GM12865 (cell line): ENCODE measurements around the gene BMPER.

ENCODE experiments used
- DNase-seq: peaks from one replicate; pipeline ENCODE4 v3.0.0; 2010; ENCODE audit warnings: low read depth
- H3K4me3 ChIP-seq: 2 replicates; pipeline ENCODE4 v1.5.1; 2011; ENCODE audit warnings: mild to moderate bottlenecking, low read depth, low read length, control low read depth
- CTCF ChIP-seq: IDR thresholded peaks from 2 replicates; pipeline ENCODE4 v1.5.1; 2011; ENCODE audit warnings: low read length, control low read depth, low read depth, inconsistent platforms; ENCODE audit not compliant: insufficient read depth; ENCODE audit errors: missing control alignments

BMPER gene

GRCh38 chr7:34080513-34080912, 175.2 kb downstream of the BMPER start:
- no peak for DNase-seq
- no peak overlapping the region for H3K4me3 ChIP-seq
- no peak for TF ChIP-seq CTCF

DNA sequence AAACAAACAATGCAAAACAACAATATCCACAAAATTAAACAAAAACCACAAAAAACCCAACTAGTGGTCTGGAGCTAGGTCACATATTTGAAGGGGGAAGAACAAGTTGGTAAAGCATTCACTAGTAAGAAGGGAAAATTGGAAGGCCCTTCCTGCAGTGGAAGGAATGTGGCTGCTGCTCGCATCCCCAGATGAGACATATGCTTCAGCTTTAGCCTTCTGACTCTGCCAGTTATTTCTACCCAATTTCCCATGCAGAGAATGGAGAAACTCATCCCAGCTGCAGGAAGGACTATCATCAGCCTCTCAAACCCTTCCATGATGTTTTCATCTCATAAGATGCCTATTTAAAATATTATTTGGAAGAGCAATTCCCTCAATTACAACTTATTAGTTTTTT, 176.6 kb downstream of the BMPER start:
- no peak for DNase-seq

GRCh38 chr7:34083440-34083839, 178.1 kb downstream of the BMPER start:
- no peak overlapping the region for H3K4me3 ChIP-seq
- no peak for TF ChIP-seq CTCF
- DNase-seq = no peak

More for the DNA sequence above, 176.6 kb downstream of the BMPER start:
- TF ChIP-seq CTCF = no peak
- no peak overlapping the region for H3K4me3 ChIP-seq

GRCh38 chr7:34084651-34085050, 179.3 kb downstream of the BMPER start:
- no peak for DNase-seq
- no peak for TF ChIP-seq CTCF

DNA sequence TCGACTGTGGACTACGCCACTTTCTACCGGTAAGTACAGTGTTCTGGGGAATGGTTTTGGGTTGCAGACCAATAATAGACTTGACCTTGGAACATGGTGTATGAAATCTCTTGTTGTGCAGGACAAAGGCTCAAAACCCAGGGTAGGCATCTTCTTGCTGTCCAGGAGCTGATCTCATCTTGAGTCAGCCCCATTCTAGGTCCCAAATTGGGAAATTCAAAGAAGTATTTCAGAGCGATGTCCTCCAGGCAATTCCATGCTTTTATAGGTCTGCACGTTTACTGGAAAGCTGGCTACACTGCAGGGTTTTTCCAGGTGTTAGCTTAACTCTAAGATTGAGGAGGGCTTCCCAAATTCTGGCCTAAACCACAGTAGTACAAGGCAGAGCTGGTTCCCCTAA, 180.7 kb downstream of the BMPER start:
- no peak for DNase-seq
- TF ChIP-seq CTCF = no peak

More at GRCh38 chr7:34084651-34085050, 179.3 kb downstream of the BMPER start:
- H3K4me3 ChIP-seq = no peak overlapping the region

DNA sequence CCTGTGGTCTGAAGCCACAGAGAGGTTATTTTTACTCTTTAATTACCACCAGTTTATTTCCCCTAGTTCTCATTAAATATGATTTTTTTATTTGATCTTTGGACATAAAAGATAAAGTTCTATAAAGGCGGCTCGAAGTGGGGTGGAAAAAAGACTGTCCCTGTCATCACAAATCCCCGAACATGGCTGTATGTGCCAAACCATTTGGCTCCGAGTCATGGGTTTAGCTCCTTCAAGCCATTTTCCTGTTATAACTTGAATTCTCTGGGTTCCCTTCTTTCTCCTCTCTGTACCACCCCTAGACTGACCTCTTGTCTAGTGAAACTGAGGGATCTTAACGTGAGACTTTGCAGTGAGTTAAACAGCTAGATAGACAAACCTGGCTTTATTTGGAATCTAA, 181.6 kb downstream of the BMPER start:
- no peak for DNase-seq
- no peak for TF ChIP-seq CTCF
- no peak overlapping the region for H3K4me3 ChIP-seq

More for the DNA sequence above, 180.7 kb downstream of the BMPER start:
- H3K4me3 ChIP-seq = no peak overlapping the region
